ENCODE data around the gene MYO1D.

DNA sequence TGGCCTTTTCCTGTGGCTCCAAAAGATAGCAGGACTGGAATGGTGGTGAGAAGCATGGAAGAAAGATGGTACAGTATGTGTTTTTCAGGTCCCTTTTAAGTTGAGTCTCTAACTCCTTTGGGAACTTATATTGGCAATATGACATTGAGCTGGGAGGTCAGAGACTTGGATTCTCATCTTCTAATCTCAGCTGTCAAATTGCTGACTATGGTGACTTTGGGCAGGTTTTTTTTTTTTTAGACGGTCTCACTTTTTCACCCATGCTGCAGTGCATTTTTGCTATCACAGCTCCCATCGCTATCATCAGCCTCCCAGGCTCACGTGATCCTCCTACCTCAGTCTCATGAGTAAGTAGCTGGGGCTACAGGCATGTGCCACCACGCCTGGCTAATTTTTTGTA lies 405.3 kb downstream of the MYO1D start:
- TF ChIP-seq, protein P1, sequence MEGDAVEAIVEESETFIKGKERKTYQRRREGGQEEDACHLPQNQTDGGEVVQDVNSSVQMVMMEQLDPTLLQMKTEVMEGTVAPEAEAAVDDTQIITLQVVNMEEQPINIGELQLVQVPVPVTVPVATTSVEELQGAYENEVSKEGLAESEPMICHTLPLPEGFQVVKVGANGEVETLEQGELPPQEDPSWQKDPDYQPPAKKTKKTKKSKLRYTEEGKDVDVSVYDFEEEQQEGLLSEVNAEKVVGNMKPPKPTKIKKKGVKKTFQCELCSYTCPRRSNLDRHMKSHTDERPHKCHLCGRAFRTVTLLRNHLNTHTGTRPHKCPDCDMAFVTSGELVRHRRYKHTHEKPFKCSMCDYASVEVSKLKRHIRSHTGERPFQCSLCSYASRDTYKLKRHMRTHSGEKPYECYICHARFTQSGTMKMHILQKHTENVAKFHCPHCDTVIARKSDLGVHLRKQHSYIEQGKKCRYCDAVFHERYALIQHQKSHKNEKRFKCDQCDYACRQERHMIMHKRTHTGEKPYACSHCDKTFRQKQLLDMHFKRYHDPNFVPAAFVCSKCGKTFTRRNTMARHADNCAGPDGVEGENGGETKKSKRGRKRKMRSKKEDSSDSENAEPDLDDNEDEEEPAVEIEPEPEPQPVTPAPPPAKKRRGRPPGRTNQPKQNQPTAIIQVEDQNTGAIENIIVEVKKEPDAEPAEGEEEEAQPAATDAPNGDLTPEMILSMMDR (IDR thresholded peaks at IDR 0.05) = no peak
- TF ChIP-seq POLR2AphosphoS5 (IDR thresholded peaks at IDR 0.05) (no peak), POLR2A (IDR thresholded peaks at IDR 0.05) (no peak)

All from suprapubic skin (tissue), 4 donors.